Mucosa of rectum (tissue), 2 donors: ENCODE measurements around the gene OR5H14.
"Not testable (repeated sequence)": the region's sequence is repeated elsewhere in the genome, so short reads cannot be mapped to it uniquely, and the experiment has no call there.

Experiments
- H3K27ac ChIP-seq, 2 donors: one replicate each; pipeline ENCODE4 v1.7.0; 2013; ENCODE audit warnings: inconsistent platforms in 2 of 2, low read depth in 2 of 2, low read length in 2 of 2
- H3K27me3 ChIP-seq, 2 donors: one replicate each; pipeline ENCODE4 v1.7.0; 2013; ENCODE audit warnings: low read length in 2 of 2; ENCODE audit not compliant: control insufficient read depth in 2 of 2, insufficient read depth in 2 of 2
- H3K36me3 ChIP-seq, 2 donors: one replicate each; pipeline ENCODE4 v1.7.0; 2013; ENCODE audit warnings: low read length in 2 of 2; ENCODE audit not compliant: control insufficient read depth in 2 of 2, insufficient read depth in 2 of 2
- H3K4me1 ChIP-seq, 2 donors: one replicate each; pipeline ENCODE4 v1.7.0; 2013; ENCODE audit warnings: low read length in 2 of 2, mild to moderate bottlenecking in 1 of 2; ENCODE audit not compliant: control insufficient read depth in 2 of 2, insufficient read depth in 2 of 2
- H3K4me3 ChIP-seq, 2 donors: one replicate each; pipeline ENCODE4 v1.7.0; 2013; ENCODE audit warnings: low read length in 2 of 2
- H3K9ac ChIP-seq, 2 donors: one replicate each; pipeline ENCODE4 v1.7.0; 2013; ENCODE audit warnings: low read length in 2 of 2, low read depth in 1 of 2, mild to moderate bottlenecking in 1 of 2
- H3K9me3 ChIP-seq, 2 donors: one replicate each; pipeline ENCODE4 v1.7.0; 2013; ENCODE audit warnings: low read length in 2 of 2; ENCODE audit not compliant: control insufficient read depth in 2 of 2
- donor health status: healthy.
- donor health status: Normal muscosa, but diverticular disease.

OR5H14 gene

DNA sequence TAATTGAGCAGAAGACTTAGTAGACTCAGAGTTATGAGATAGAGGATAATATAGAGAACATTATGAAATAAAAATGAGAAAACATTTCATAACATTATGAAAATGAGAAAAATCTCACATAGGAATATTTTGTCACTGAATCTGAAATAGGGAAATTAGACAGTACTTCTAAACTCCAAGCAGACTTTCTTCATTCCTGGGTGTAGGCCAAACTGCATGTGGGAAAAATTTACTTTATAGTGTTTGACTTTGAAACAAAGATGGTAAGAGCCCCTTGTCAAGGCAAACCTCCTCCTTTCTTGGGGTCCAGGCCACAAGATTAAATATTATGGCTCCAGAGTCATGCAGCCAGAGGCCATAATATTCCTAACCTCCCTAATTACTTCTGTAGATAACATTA, 6.7 kb upstream of the OR5H14 start:
- no peak overlapping the region for H3K27ac ChIP-seq
- no peaks in the 10 kb centered on the region for H3K9me3 ChIP-seq
- H3K4me3 ChIP-seq: no peak overlapping the region
- no peaks in the 10 kb centered on the region for H3K27me3 ChIP-seq
- H3K4me1 ChIP-seq: no peaks in the 10 kb centered on the region
- no peak overlapping the region for H3K9ac ChIP-seq
- H3K36me3 ChIP-seq: no peaks in the 10 kb centered on the region

DNA sequence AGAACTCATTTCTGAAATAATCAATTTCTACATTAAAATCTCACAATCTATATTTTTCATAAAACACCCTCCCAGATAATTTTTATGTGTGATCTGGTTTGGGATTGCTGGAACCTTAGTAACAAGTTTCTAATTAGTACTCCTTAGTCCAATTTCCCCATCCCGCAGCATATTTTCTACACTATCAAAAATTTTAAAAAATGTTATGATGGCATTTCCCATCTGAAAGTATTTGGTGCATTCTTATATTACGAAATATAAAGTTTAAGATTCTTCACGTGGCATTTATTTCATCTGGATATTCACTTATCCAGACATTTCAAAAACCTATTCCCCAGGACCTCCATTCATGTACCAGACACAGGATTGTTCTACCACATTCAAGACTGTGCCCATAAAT, 1.5 kb downstream of the OR5H14 start:
- Histone ChIP-seq H3K9ac (no peak overlapping the region), H3K4me1 (no peaks in the 10 kb centered on the region), H3K9me3 (no peaks in the 10 kb centered on the region), H3K4me3 (no peak overlapping the region), H3K27ac (no peak overlapping the region), H3K36me3 (no peaks in the 10 kb centered on the region), H3K27me3 (no peaks in the 10 kb centered on the region)

DNA sequence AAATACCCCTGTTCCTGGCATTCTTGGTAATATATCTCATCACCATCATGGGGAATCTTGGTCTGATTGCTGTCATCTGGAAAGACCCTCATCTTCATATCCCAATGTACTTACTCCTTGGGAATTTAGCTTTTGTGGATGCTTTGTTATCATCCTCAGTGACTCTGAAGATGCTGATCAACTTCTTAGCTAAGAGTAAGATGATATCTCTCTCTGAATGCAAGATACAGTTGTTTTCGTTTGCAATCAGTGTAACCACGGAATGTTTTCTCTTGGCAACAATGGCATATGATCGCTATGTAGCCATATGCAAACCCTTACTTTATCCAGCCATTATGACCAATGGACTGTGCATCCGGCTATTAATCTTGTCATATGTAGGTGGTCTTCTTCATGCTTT, 2.2 kb downstream of the OR5H14 start:
- not testable (repeated sequence) for H3K9me3 ChIP-seq, H3K27ac ChIP-seq, H3K36me3 ChIP-seq, H3K9ac ChIP-seq, H3K4me1 ChIP-seq, H3K4me3 ChIP-seq, H3K27me3 ChIP-seq

DNA sequence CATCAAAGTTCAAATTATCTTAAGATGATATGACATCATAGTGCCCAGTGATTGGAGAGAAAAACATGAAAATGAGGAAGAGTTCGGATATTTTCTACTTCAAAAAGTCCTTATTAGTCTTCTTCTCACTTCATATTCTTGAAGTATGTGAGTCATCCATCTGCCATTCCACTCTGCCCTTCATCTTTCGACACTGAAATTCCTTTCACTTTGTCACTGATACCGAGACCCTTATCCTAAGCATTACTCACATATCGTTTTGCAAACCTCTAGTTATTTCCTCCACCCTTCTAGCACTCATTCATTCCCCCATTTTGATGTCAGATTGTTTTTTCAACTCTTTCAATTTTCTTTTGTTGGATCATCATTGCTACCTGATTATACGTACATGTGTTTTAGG, 4.0 kb downstream of the OR5H14 start:
- no peak overlapping the region for H3K27ac ChIP-seq
- no peak overlapping the region for H3K4me3 ChIP-seq
- no peaks in the 10 kb centered on the region for H3K9me3 ChIP-seq
- H3K4me1 ChIP-seq: no peaks in the 10 kb centered on the region
- H3K9ac ChIP-seq: no peak overlapping the region
- H3K27me3 ChIP-seq: no peaks in the 10 kb centered on the region
- H3K36me3 ChIP-seq: no peaks in the 10 kb centered on the region

DNA sequence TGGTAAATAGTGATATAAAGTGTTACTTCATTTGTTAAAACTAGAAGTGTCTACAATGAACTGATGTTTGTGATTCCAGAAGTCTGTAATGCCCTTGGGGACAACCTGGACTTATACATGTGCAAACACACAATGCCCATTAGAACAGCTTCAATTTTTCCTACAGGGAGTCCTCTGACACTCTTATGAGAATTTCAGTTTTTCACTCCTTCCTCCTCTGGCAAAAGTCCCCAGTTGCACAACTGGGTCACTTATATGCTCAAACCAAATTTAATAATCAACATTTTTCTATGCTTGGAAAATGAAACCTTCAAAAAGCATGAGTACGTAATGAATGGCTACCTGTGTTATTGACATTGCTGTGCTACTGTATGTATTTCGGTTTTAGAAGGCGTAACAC, 19.1 kb downstream of the OR5H14 start, which contains the start of gene OR5H15:
Gene OR5H15, plus strand, starts transcription at position 301 of the 400 bp plus-strand sequence. CDS start 2,004 bp downstream, outside the sequence.
- no peaks in the 10 kb centered on the region for H3K4me1 ChIP-seq
- no peaks in the 10 kb centered on the region for H3K9me3 ChIP-seq
- H3K36me3 ChIP-seq: no peaks in the 10 kb centered on the region
- no peak within 1 kb of the TSS for H3K4me3 ChIP-seq
- H3K9ac ChIP-seq: no peak within 1 kb of the TSS
- no peak within 1 kb of the TSS for H3K27ac ChIP-seq
- H3K27me3 ChIP-seq: no peaks in the 10 kb centered on the region

DNA sequence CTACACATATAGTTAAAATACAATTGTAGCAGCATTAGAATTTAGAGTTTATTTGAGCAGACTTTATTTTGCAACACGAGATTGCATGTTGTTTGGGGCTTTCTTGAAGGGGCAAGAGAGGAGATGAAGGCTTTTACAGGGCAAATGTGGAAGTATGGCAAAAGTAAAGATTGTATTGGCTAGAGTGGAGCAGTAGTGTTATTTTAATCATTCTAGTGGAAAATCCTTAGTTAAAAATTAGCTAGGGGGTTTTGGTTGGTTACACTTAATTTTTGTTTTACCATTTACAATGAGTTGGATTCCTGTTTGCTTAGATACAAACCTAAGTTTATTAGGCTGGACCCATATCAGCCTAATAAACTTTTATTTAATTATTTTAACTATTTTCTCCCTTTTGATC, 23.8 kb downstream of the OR5H14 start:
- Histone ChIP-seq H3K9me3 (no peaks in the 10 kb centered on the region), H3K9ac (no peak overlapping the region), H3K27me3 (no peaks in the 10 kb centered on the region), H3K4me3 (no peak overlapping the region), H3K36me3 (no peaks in the 10 kb centered on the region), H3K4me1 (no peaks in the 10 kb centered on the region), H3K27ac (no peak overlapping the region)

DNA sequence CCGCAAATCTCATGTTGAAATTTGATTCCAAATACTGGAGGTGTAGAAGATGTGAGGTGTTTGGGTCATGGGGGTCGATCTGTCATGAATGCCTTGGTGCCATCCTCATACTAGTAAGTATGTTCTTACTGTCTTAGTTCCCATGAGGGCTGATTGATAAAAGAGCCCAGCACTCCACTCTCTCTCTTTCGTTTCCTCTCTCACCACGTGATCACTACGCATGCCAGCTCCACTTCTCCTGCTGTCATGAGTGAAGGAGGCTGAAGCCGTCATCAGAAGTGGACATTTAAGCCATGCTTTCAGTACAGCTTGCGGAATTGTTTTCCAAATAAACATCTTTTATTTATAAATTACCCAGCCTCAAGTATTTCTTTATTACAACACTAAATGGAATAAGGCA, 25.3 kb downstream of the OR5H14 start:
- Histone ChIP-seq H3K4me1 (no peaks in the 10 kb centered on the region), H3K27me3 (no peaks in the 10 kb centered on the region), H3K4me3 (no peak overlapping the region), H3K9me3 (no peaks in the 10 kb centered on the region), H3K36me3 (no peaks in the 10 kb centered on the region), H3K9ac (no peak overlapping the region), H3K27ac (no peak overlapping the region)

DNA sequence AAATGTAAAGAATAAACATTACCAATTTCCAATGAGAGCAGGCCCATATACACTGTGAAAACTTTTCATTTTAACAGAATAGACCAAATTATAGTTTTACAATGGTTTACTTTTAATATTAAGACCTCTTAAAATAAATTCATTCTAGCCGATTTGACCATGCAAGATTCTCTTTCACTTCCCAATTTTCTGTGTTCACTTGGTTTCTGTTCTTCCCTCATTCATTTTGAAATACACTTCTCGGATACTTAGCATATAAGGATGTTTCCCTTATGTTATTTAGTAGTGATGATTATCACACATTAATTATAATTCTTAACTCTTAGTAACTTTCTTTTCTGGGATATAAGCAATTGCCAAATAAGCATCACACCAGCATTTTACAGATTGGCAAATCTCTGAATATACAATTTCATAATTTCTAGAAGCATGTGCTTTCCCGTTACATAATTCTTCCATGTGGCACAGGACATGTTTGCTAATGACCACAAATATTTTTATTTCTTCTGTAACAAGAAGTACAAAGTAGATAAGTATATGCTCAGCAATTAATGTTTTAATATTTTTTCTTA, 33.1 kb downstream of the OR5H14 start:
- H3K27ac ChIP-seq: no peak overlapping the region
- no peaks in the 10 kb centered on the region for H3K4me1 ChIP-seq
- H3K9me3 ChIP-seq: no peaks in the 10 kb centered on the region
- no peaks in the 10 kb centered on the region for H3K27me3 ChIP-seq
- no peak overlapping the region for H3K4me3 ChIP-seq
- H3K36me3 ChIP-seq: no peaks in the 10 kb centered on the region
- no peak overlapping the region for H3K9ac ChIP-seq

DNA sequence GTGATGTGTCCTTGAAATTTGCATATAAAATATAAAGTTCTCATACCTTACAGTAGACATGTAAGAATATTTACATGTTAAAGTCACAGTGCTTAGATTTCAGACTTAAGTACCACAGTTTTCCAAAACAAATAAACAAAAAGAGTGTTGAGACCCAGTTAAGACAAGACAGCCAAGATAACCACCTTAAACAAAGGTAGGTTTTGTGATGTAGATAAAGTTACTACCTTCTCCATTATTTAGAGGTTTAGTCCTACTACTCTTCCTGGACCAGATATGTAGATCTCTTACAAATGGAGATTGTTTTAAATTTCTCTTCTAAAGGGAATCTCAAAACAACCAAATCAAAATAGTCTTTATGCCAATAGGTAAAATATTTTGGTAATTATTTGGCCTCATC, 34.9 kb downstream of the OR5H14 start:
- no peaks in the 10 kb centered on the region for H3K9me3 ChIP-seq
- no peaks in the 10 kb centered on the region for H3K27me3 ChIP-seq
- no peak overlapping the region for H3K27ac ChIP-seq
- no peak overlapping the region for H3K4me3 ChIP-seq
- no peaks in the 10 kb centered on the region for H3K36me3 ChIP-seq
- no peak overlapping the region for H3K9ac ChIP-seq
- no peaks in the 10 kb centered on the region for H3K4me1 ChIP-seq

DNA sequence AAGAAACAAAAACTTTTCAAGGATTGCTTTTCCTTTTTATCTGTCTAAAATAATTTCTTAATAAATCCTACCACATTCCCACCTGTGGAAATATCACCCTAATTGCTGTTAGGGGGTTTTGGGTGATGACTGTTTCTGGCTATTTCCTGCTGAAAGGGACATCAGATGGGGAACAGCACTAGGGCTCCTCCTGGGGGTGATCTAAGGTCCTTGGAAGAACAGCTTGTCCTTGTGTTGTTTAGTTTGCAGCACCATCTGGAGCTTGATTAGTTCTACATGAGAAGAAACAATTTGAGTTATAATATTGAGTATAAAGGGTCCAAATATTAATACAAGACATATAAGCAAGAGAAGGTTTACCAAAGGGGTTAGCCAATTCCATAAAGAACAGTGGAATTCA, 37.9 kb downstream of the OR5H14 start:
- H3K36me3 ChIP-seq: no peaks in the 10 kb centered on the region
- H3K27ac ChIP-seq: no peak overlapping the region
- no peaks in the 10 kb centered on the region for H3K27me3 ChIP-seq
- H3K4me3 ChIP-seq: no peak overlapping the region
- H3K4me1 ChIP-seq: no peaks in the 10 kb centered on the region
- H3K9me3 ChIP-seq: no peaks in the 10 kb centered on the region
- H3K9ac ChIP-seq: no peak overlapping the region

DNA sequence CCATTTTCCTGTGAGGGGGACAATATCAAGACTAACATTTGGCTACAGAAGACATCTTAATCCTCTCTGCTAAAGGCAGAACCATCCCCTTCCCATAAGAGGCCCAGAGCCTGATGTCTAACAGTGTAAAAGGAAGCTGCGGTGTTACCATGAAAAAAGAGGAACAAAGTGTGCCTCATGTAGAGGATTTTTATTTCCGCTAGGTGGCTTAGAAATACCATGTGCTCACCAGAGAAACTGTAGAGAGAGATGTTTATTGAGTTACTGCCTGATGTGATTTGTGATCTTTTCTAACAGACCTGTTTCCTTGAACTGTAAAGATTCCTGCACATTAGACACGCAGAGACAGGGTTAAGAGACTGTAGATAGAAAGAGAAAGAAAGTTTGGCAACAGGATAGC, 41.3 kb downstream of the OR5H14 start:
- Histone ChIP-seq H3K4me3 (no peak overlapping the region), H3K9ac (no peak overlapping the region), H3K9me3 (no peaks in the 10 kb centered on the region), H3K36me3 (no peaks in the 10 kb centered on the region), H3K4me1 (no peaks in the 10 kb centered on the region), H3K27ac (no peak overlapping the region), H3K27me3 (no peaks in the 10 kb centered on the region)
